HepG2 (cell line): Measurements from ENCODE around the gene INF2. TPM values are rescaled to one million over a fixed set of nuclear protein-coding genes. Genes with fewer than 3 reads are reported as not detected.
A peak's percentile ranks its signal among the peaks of the same experiment; 100 is the strongest.

ENCODE experiments used
- HMG20B ChIP-seq: conservative IDR thresholded peaks from 2 replicates; pipeline ENCODE4 v1.6.1; 2016; ENCODE audit warnings: missing genetic modification reagents, missing compliant biosample characterization
- HOXA9 ChIP-seq: sonication (generic); formaldehyde crosslinking; IDR thresholded peaks from 2 replicates; pipeline ENCODE4 v1.8.1; 2022; ENCODE audit warnings: missing genetic modification reagents, mild to moderate bottlenecking, moderate library complexity, borderline replicate concordance
- KAT7 ChIP-seq: IDR thresholded peaks from 2 replicates; pipeline ENCODE4 v1.6.1; 2018; ENCODE audit warnings: borderline replicate concordance, missing compliant biosample characterization
- MIER2 ChIP-seq: IDR thresholded peaks from 2 replicates; pipeline ENCODE4 v1.6.1; 2016; ENCODE audit warnings: missing biosample characterization, missing genetic modification reagents
- POLR2A ChIP-seq, 2 experiments: IDR thresholded peaks; 2 replicates each; pipeline ENCODE4 v1.6.1; 2011; ENCODE audit warnings: low read depth in 2 of 2, low read length in 2 of 2, mild to moderate bottlenecking in 1 of 2, moderate library complexity in 1 of 2; ENCODE audit not compliant: insufficient read depth in 1 of 2
- RBFOX2 ChIP-seq: fragments of 200-400 bp; formaldehyde crosslinking; IDR thresholded peaks from 2 replicates; pipeline ENCODE4 v1.6.1; 2017; ENCODE audit warnings: low read depth, mild to moderate bottlenecking, low read length
- RXRB ChIP-seq: IDR thresholded peaks from 2 replicates; pipeline ENCODE4 v1.6.1; 2016; ENCODE audit warnings: borderline replicate concordance, missing genetic modification reagents, missing compliant biosample characterization
- SMARCC2 ChIP-seq: fragments of 450-650 bp; IDR thresholded peaks from 2 replicates; pipeline ENCODE4 v1.6.1; 2017; ENCODE audit warnings: antibody characterized with exemption, mild to moderate bottlenecking
- SP1 ChIP-seq, 2 experiments: fragments of 450-650 bp in 1 of 2; sonication (generic) in 1 of 2; formaldehyde crosslinking in 1 of 2; IDR thresholded peaks; 2 replicates each; pipeline versions ENCODE4 v1.4.0 to v1.6.1; 2016 to 2020; ENCODE audit warnings: missing genetic modification reagents in 1 of 2
- TAF15 ChIP-seq: fragments of 200-400 bp; formaldehyde crosslinking; IDR thresholded peaks from one replicate; pipeline ENCODE4 v1.6.1; 2018; ENCODE audit warnings: mild to moderate bottlenecking, low read depth, low read length; ENCODE audit not compliant: poor library complexity, severe bottlenecking
- THAP11 ChIP-seq: IDR thresholded peaks from 2 replicates; pipeline ENCODE4 v1.6.1; 2016; ENCODE audit warnings: missing biosample characterization, missing genetic modification reagents
- U2AF2 ChIP-seq: fragments of 200-400 bp; formaldehyde crosslinking; IDR thresholded peaks from 2 replicates; pipeline ENCODE4 v1.6.1; 2017; ENCODE audit warnings: low read depth, mild to moderate bottlenecking, low read length
- ZBTB42 ChIP-seq: sonication (generic); formaldehyde crosslinking; IDR thresholded peaks from 2 replicates; pipeline ENCODE4 v1.5.0; 2020; ENCODE audit warnings: mild to moderate bottlenecking, missing genetic modification reagents
- ZFP41 ChIP-seq: sonication (generic); formaldehyde crosslinking; IDR thresholded peaks from 2 replicates; pipeline ENCODE4 v1.4.0; 2020; ENCODE audit warnings: mild to moderate bottlenecking, missing genetic modification reagents, borderline replicate concordance
- ZMYM3 ChIP-seq: sonication (generic); formaldehyde crosslinking; IDR thresholded peaks from 2 replicates; pipeline ENCODE4 v1.5.1; 2020; ENCODE audit warnings: mild to moderate bottlenecking, missing genetic modification reagents
- ZNF335 ChIP-seq: sonication (generic); formaldehyde crosslinking; IDR thresholded peaks from 2 replicates; pipeline ENCODE4 v1.4.0; 2020; ENCODE audit warnings: missing genetic modification reagents
- ZNF503 ChIP-seq: sonication (generic); formaldehyde crosslinking; IDR thresholded peaks from 2 replicates; pipeline ENCODE4 v1.4.0; 2020; ENCODE audit warnings: missing genetic modification reagents
- ZNF543 ChIP-seq: sonication (generic); formaldehyde crosslinking; IDR thresholded peaks from 2 replicates; pipeline ENCODE4 v1.4.0; 2020; ENCODE audit warnings: mild to moderate bottlenecking, missing genetic modification reagents
- ZNF7 ChIP-seq: IDR thresholded peaks from 2 replicates; pipeline ENCODE4 v1.6.1; 2016; ENCODE audit warnings: missing biosample characterization, missing genetic modification reagents
- ZNF770 ChIP-seq: sonication (generic); formaldehyde crosslinking; IDR thresholded peaks from 2 replicates; pipeline ENCODE4 v1.5.0; 2020; ENCODE audit warnings: mild to moderate bottlenecking, missing genetic modification reagents
- ZNF773 ChIP-seq: sonication (generic); formaldehyde crosslinking; IDR thresholded peaks from 2 replicates; pipeline ENCODE4 v1.4.0; 2020; ENCODE audit warnings: missing genetic modification reagents, borderline replicate concordance
- ZNF879 ChIP-seq: sonication (generic); formaldehyde crosslinking; IDR thresholded peaks from 2 replicates; pipeline ENCODE4 v1.8.1; 2023; ENCODE audit warnings: missing genetic modification reagents
- polyA plus RNA-seq, 8 experiments: library from polyadenylated mRNA; depleted of rRNA in 3 of 8; stranded (reverse) in 7 of 8; unstranded in 1 of 8; fragments of >200 nt; fragmentation: Illumina TruSeq in 4 of 8; extraction: Trizol in 4 of 8; gene quantifications; 2 replicates each; pipeline versions ENCODE4 v1.2.1 to v1.2.3, GENCODE V29; 2011 to 2016; ENCODE audit warnings: low read depth in 4 of 8, missing spikeins in 1 of 8, mixed read lengths in 1 of 8; ENCODE audit not compliant: insufficient read depth in 1 of 8
- total RNA-seq, 5 experiments: library from RNA; depleted of rRNA; stranded (reverse); fragments of >200 nt; fragmentation: Illumina TruSeq; extraction: Trizol; gene quantifications; 2 replicates each; pipeline ENCODE4 v1.2.3, GENCODE V29; 2016; ENCODE audit warnings: low read depth in 1 of 5
- TF ChIP-seq, protein P1 (sequence below): sonication (generic); formaldehyde crosslinking; IDR thresholded peaks from 2 replicates; pipeline ENCODE4 v1.4.0; 2020; ENCODE audit warnings: mild to moderate bottlenecking, missing genetic modification reagents
- TF ChIP-seq, protein P2 (sequence below): sonication (generic); formaldehyde crosslinking; IDR thresholded peaks from 2 replicates; pipeline ENCODE4 v1.8.0; 2022; ENCODE audit warnings: mild to moderate bottlenecking, missing genetic modification reagents, moderate library complexity

Gene INF2
- total and polyA plus RNA-seq, 2 of the 13 experiments (the other 11 are each of a cell fraction or from before 2014, with no cell fraction given), result 16.4 to 26.4 TPM

- peak; percentile 92 for TF ChIP-seq ZNF770 (CRISPR knock-in tag)
- peak; percentile 45; the same call in 1 of the 2 replicates for TF ChIP-seq ZNF7
- TF ChIP-seq RXRB, result no peak
- TF ChIP-seq HMG20B (CRISPR knock-in tag), result no peak
- TF ChIP-seq THAP11 (CRISPR knock-in tag), result no peak
- TF ChIP-seq SP1 (IDR thresholded peaks at IDR 0.05), result no peak
- TF ChIP-seq SP1 (CRISPR knock-in tag; IDR thresholded peaks at IDR 0.05), result no peak
- TF ChIP-seq U2AF2, result no peak
- peak; percentile 30 to 72; a peak in 3 of 4 replicates for TF ChIP-seq POLR2A (IDR thresholded peaks at IDR 0.05; ENCODE audit: insufficient read depth in 1 of 2, low read depth in 2 of 2, low read length in 2 of 2)
- TF ChIP-seq ZNF879 (CRISPR knock-in tag), result peak; percentile 29; the same call in 1 of the 2 replicates
- TF ChIP-seq, protein P1, sequence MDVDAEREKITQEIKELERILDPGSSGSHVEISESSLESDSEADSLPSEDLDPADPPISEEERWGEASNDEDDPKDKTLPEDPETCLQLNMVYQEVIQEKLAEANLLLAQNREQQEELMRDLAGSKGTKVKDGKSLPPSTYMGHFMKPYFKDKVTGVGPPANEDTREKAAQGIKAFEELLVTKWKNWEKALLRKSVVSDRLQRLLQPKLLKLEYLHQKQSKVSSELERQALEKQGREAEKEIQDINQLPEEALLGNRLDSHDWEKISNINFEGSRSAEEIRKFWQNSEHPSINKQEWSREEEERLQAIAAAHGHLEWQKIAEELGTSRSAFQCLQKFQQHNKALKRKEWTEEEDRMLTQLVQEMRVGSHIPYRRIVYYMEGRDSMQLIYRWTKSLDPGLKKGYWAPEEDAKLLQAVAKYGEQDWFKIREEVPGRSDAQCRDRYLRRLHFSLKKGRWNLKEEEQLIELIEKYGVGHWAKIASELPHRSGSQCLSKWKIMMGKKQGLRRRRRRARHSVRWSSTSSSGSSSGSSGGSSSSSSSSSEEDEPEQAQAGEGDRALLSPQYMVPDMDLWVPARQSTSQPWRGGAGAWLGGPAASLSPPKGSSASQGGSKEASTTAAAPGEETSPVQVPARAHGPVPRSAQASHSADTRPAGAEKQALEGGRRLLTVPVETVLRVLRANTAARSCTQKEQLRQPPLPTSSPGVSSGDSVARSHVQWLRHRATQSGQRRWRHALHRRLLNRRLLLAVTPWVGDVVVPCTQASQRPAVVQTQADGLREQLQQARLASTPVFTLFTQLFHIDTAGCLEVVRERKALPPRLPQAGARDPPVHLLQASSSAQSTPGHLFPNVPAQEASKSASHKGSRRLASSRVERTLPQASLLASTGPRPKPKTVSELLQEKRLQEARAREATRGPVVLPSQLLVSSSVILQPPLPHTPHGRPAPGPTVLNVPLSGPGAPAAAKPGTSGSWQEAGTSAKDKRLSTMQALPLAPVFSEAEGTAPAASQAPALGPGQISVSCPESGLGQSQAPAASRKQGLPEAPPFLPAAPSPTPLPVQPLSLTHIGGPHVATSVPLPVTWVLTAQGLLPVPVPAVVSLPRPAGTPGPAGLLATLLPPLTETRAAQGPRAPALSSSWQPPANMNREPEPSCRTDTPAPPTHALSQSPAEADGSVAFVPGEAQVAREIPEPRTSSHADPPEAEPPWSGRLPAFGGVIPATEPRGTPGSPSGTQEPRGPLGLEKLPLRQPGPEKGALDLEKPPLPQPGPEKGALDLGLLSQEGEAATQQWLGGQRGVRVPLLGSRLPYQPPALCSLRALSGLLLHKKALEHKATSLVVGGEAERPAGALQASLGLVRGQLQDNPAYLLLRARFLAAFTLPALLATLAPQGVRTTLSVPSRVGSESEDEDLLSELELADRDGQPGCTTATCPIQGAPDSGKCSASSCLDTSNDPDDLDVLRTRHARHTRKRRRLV (CRISPR knock-in tag), result no peak
- TF ChIP-seq TAF15, result no peak
- no peak for TF ChIP-seq SMARCC2
- no peak; the same call in 1 of the 2 replicates for TF ChIP-seq ZMYM3 (CRISPR knock-in tag)
- TF ChIP-seq MIER2 (CRISPR knock-in tag), result no peak
- TF ChIP-seq ZBTB42, result no peak
- TF ChIP-seq ZNF543 (CRISPR knock-in tag), result no peak
- TF ChIP-seq KAT7 (CRISPR knock-in tag), result 0 out of 2 replicates have a peak, but pooled peaks have one; percentile 2
- TF ChIP-seq ZNF335 (CRISPR knock-in tag), result no peak
- no peak for TF ChIP-seq RBFOX2
- TF ChIP-seq ZFP41 (CRISPR knock-in tag), result no peak
- no peak for TF ChIP-seq ZNF503 (CRISPR knock-in tag)
- no peak for TF ChIP-seq HOXA9 (CRISPR knock-in tag)
- no peak for TF ChIP-seq ZNF773 (CRISPR knock-in tag)
- TF ChIP-seq, protein P2, sequence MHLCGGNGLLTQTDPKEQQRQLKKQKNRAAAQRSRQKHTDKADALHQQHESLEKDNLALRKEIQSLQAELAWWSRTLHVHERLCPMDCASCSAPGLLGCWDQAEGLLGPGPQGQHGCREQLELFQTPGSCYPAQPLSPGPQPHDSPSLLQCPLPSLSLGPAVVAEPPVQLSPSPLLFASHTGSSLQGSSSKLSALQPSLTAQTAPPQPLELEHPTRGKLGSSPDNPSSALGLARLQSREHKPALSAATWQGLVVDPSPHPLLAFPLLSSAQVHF (CRISPR knock-in tag), result 0 out of 2 replicates have a peak, but pooled peaks have one; percentile 5
Observed at GRCh38 chr14:104752423-104752734, 63.0 kb downstream of the INF2 start (continued).
